PC-3 (cell line): ENCODE measurements around the gene RAB44. TPM values are rescaled to one million over a fixed set of nuclear protein-coding genes. Genes with fewer than 3 reads are reported as not detected.

Source experiments
- ATAC-seq: fragments of 200-7000 bp; cut with Tn5 transposase; 2 replicates; pipeline ENCODE4 v1.9.1; 2020; ENCODE audit warnings: mild to moderate bottlenecking, moderate library complexity
- BruUV-seq: library from RNA; stranded (reverse); fragments of 400-500 nt; replicated peaks from 2 replicates; lab custom pipeline; 2021; lab: Mats Ljungman, UMichigan
- CTCF ChIA-PET: fragments of 300-600 bp; sonication (Branson Sonifier 250); formaldehyde crosslinking; loops from one replicate; lab custom pipeline; 2022; ENCODE audit warnings: antibody characterized with exemption; lab: Charles Lee
- POLR2A ChIA-PET: fragments of 300-600 bp; sonication (Branson Sonifier 250); formaldehyde crosslinking; loops from one replicate; lab custom pipeline; 2022; ENCODE audit warnings: antibody characterized with exemption; ENCODE audit not compliant: unreplicated experiment; lab: Charles Lee
- DNase-seq: peaks from one replicate; pipeline ENCODE4 v3.0.0-alpha.2; 2015
- H2AFZ ChIP-seq: fragments of 300-600 bp; sonication (generic); 2 replicates; pipeline ENCODE4 v1.6.0; 2016; ENCODE audit warnings: antibody characterized with exemption, low read length
- H3F3A ChIP-seq: fragments of 300-600 bp; sonication (generic); one replicate; pipeline ENCODE4 v1.6.0; 2017; ENCODE audit warnings: antibody characterized with exemption, low read length, control low read depth, mild to moderate bottlenecking; ENCODE audit not compliant: unreplicated experiment
- H3K27ac ChIP-seq: fragments of 300-600 bp; sonication (generic); 2 replicates; pipeline ENCODE4 v1.5.1; 2016; ENCODE audit warnings: mild to moderate bottlenecking, low read length
- H3K27me3 ChIP-seq: fragments of 300-600 bp; sonication (generic); 2 replicates; pipeline ENCODE4 v1.6.1; 2016; ENCODE audit warnings: low read length, mixed read lengths
- H3K36me3 ChIP-seq: fragments of 300-600 bp; sonication (generic); 2 replicates; pipeline ENCODE4 v1.6.1; 2016; ENCODE audit warnings: low read depth, mixed run types, low read length, mixed read lengths
- H3K4me1 ChIP-seq: fragments of 300-600 bp; sonication (generic); 2 replicates; pipeline ENCODE4 v1.5.1; 2016; ENCODE audit warnings: low read length; ENCODE audit not compliant: insufficient read depth
- H3K4me2 ChIP-seq: fragments of 300-600 bp; sonication (generic); 2 replicates; pipeline ENCODE4 v1.6.0; 2016; ENCODE audit warnings: low read length
- H3K4me3 ChIP-seq: fragments of 300-600 bp; sonication (generic); 2 replicates; pipeline ENCODE4 v1.5.1; 2016; ENCODE audit warnings: mild to moderate bottlenecking, low read length, mixed read lengths
- H3K79me2 ChIP-seq: fragments of 300-600 bp; sonication (generic); 2 replicates; pipeline ENCODE4 v1.6.1; 2017; ENCODE audit warnings: low read length, mixed read lengths
- H3K9ac ChIP-seq: fragments of 300-600 bp; sonication (generic); 2 replicates; pipeline ENCODE4 v1.6.0; 2016; ENCODE audit warnings: mild to moderate bottlenecking, low read length
- H3K9me2 ChIP-seq: fragments of 300-600 bp; sonication (generic); replicated peaks from 2 replicates; pipeline ENCODE4 v1.6.1; 2016; ENCODE audit warnings: mixed run types, low read length, mixed read lengths
- H3K9me3 ChIP-seq: fragments of 300-600 bp; sonication (generic); 2 replicates; pipeline ENCODE4 v1.6.1; 2016; ENCODE audit warnings: low read length, mixed read lengths
- H4K20me1 ChIP-seq: fragments of 300-600 bp; sonication (generic); 2 replicates; pipeline ENCODE4 v1.6.1; 2016; ENCODE audit warnings: low read length, mixed read lengths
- EZH2 ChIP-seq: fragments of 300-600 bp; sonication (generic); IDR thresholded peaks from one replicate; pipeline ENCODE4 v1.6.1; 2017; ENCODE audit warnings: antibody characterized with exemption, mild to moderate bottlenecking, low read length; ENCODE audit not compliant: unreplicated experiment
- EZH2phosphoT487 ChIP-seq: fragments of 300-600 bp; sonication (generic); IDR thresholded peaks from 2 replicates; pipeline ENCODE4 v1.6.1; 2018; ENCODE audit warnings: mild to moderate bottlenecking, antibody characterized with exemption, low read length, borderline replicate concordance
- intact Hi-C: fragments of 100-400 bp; cut with micrococcal nuclease; formaldehyde crosslinking; loops from 2 replicates; pipeline ENCODE4 v1.9.0; 2023
- total RNA-seq: library from RNA; depleted of rRNA; stranded (reverse); fragments of >200 nt; gene quantifications from 2 replicates; pipeline ENCODE4 v1.2.3, GENCODE V29; 2014
- TF ChIP-seq, protein P1 (sequence below): fragments of 300-600 bp; sonication (generic); conservative IDR thresholded peaks from 2 replicates; pipeline ENCODE4 v1.5.1; 2017; ENCODE audit warnings: antibody characterized with exemption, low read depth, mild to moderate bottlenecking, low read length

RAB44 gene
- total RNA-seq, 1 experiment from 2014 or later, result not detected

DNA sequence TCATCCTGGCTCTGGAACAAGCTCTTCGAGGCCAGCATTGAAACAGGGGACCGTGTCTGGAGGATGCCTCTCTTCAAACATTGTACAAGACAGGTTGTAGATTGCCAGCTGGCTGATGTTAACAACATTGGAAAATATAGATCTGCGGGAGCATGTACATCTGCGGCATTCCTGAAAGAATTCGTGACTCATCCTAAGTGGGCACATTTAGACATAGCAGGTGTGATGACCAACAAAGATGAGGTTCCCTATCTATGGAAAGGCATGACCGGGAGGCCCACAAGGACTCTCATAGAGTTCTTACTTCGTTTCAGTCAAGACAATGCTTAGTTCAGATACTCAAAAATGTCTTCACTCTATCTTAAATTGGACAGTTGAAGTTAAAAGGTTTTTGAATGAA is 22.7 kb upstream of the RAB44 start:
- Histone ChIP-seq H3K79me2 (peaks cover 8% of the 10 kb centered on the region; the same call in 1 of the 2 replicates), H3K4me1 (peaks cover 7% of the 10 kb centered on the region; the same call in 1 of the 2 replicates), H2AFZ (no peak overlapping the region), H3K27ac (no peak overlapping the region), H3K27me3 (no peaks in the 10 kb centered on the region), H3K4me3 (no peak overlapping the region), H3K4me2 (no peak overlapping the region), H3K36me3 (no peaks in the 10 kb centered on the region), H3K9me3 (no peaks in the 10 kb centered on the region), H3K9me2 (no peaks in the 10 kb centered on the region), H3K9ac (no peak overlapping the region), H3F3A (no peaks in the 10 kb centered on the region), H4K20me1 (no peaks in the 10 kb centered on the region)
- DNase-seq (no peak), ATAC-seq (no peak)
- ChIA-PET CTCF (no interaction called here), POLR2A (no interaction called here)
- TF ChIP-seq EZH2 (no peak), EZH2phosphoT487 (no peak)
- intact Hi-C loops, result no loop called here
- no TSS peak for BruUV-seq

DNA sequence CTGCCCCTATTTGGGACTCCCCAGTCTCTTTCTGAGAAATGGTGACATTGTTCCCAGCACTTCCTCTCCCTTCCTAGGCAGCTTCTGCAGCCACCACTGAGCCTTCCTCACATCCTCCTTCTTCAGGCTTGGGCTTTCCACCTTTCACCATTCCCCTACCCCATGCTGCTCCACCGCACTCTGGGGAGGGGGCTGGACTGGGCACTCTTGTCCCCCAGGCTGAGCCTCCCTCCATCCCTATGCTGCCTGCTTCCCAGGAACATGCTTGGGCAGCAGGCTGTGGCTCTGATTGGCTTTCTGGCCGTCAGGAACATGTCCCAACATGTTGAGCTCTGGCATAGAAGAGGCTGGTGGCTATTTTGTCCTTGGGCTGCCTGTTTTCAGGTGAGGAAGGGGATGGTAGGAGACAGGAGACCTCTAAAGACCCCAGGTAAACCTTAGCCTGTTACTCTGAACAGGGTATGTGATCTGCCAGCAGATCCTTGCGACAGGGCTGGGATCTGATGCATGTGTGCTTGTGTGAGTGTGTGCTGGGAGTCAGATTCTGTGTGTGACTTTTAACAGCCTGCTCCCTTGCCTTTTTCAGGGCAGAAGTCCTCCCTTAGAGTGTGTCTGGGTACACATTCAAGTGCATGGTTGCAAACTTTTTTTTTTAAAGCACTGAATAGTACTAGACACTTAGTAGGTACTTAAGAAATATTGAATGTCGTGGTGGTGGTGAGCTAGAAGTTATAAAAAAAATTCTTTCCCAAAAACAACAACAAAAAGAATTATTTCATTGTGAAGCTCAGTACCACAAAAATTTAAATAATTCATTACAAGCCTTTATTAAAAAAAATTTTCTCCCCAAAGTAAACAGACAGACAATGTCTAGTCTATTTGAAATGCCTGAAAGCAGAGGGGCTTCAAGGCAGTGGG is 21.2 kb upstream of the RAB44 start:
- DNase-seq (no peak), ATAC-seq (no peak)
- H4K20me1 ChIP-seq, result no peaks in the 10 kb centered on the region
- no peaks in the 10 kb centered on the region for H3K9me2 ChIP-seq
- POLR2A ChIA-PET, result interaction anchor here (0.6 kb wide), 1 partner anchor 20 kb away, joined by 6 read pairs; no protein-coding TSS in a partner anchor
- H3K4me2 ChIP-seq, result no peak overlapping the region
- H3K4me3 ChIP-seq, result no peak overlapping the region
- H3K27ac ChIP-seq, result no peak overlapping the region
- H3K4me1 ChIP-seq, result peaks cover 14% of the 10 kb centered on the region
- H3K9me3 ChIP-seq, result no peaks in the 10 kb centered on the region
- H3F3A ChIP-seq, result no peaks in the 10 kb centered on the region
- H2AFZ ChIP-seq, result no peak overlapping the region
- CTCF ChIA-PET, result no interaction called here
- no TSS peak for BruUV-seq
- TF ChIP-seq EZH2phosphoT487, result no peak
- TF ChIP-seq, protein P1, sequence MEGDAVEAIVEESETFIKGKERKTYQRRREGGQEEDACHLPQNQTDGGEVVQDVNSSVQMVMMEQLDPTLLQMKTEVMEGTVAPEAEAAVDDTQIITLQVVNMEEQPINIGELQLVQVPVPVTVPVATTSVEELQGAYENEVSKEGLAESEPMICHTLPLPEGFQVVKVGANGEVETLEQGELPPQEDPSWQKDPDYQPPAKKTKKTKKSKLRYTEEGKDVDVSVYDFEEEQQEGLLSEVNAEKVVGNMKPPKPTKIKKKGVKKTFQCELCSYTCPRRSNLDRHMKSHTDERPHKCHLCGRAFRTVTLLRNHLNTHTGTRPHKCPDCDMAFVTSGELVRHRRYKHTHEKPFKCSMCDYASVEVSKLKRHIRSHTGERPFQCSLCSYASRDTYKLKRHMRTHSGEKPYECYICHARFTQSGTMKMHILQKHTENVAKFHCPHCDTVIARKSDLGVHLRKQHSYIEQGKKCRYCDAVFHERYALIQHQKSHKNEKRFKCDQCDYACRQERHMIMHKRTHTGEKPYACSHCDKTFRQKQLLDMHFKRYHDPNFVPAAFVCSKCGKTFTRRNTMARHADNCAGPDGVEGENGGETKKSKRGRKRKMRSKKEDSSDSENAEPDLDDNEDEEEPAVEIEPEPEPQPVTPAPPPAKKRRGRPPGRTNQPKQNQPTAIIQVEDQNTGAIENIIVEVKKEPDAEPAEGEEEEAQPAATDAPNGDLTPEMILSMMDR, result no peak
- TF ChIP-seq EZH2, result no peak
- no peaks in the 10 kb centered on the region for H3K27me3 ChIP-seq
- intact Hi-C loops, result no loop called here
- peaks cover 14% of the 10 kb centered on the region; the same call in 1 of the 2 replicates for H3K79me2 ChIP-seq
- no peak overlapping the region for H3K9ac ChIP-seq
- H3K36me3 ChIP-seq, result no peaks in the 10 kb centered on the region

DNA sequence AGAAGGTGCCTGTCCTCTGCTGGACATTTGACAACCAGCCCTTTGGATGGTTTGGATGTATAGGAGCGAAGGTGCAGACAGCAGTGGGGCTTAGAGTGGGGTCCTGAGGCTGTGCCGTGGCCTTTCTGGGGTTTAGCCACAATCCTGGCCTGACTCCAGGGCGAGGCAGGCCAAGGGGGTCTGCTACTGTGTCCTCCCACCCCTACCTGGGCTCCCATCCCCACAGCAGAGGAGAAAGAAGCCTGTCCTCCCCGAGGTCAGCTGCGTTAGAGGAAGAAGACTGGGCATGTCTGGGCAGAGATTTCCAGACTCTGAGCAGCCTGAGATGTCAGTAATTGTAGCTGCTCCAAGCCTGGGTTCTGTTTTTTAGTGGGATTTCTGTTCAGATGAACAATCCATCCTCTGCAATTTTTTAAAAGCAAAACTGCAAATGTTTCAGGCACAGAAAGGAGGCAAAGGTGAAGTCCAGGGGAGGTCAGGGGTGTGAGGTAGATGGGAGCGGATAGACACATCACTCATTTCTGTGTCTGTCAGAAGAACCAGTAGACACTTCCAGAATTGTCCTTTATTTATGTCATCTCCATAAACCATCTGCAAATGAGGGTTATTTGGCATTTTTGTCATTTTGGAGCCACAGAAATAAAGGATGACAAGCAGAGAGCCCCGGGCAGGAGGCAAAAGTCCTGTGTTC is 20.4 kb upstream of the RAB44 start:
- BruUV-seq, result no TSS peak
- H3K9ac ChIP-seq, result no peak overlapping the region

More for the DNA sequence above, 20.4 kb upstream of the RAB44 start:
- Histone ChIP-seq H3K27ac (no peak overlapping the region), H3F3A (no peaks in the 10 kb centered on the region), H3K27me3 (no peaks in the 10 kb centered on the region), H3K4me2 (no peak overlapping the region), H3K36me3 (no peaks in the 10 kb centered on the region), H4K20me1 (no peaks in the 10 kb centered on the region), H3K4me3 (no peak overlapping the region), H3K79me2 (peaks cover 14% of the 10 kb centered on the region; the same call in 1 of the 2 replicates), H3K9me3 (no peaks in the 10 kb centered on the region), H3K9me2 (no peaks in the 10 kb centered on the region), H2AFZ (no peak overlapping the region), H3K4me1 (peaks cover 20% of the 10 kb centered on the region)
- ATAC-seq (no peak), DNase-seq (no peak)
- intact Hi-C loops, result no loop called here
- ChIA-PET CTCF (no interaction called here), POLR2A (no interaction called here)
- TF ChIP-seq EZH2phosphoT487 (no peak), EZH2 (no peak)
- TF ChIP-seq, protein P1, result no peak
